PC-9 (cell line): ENCODE results near the gene ASIC4. TPM values are rescaled to one million over a fixed set of nuclear protein-coding genes. Genes with fewer than 3 reads are reported as not detected.

ENCODE experiments used
- BruUV-seq: library from RNA; stranded (reverse); fragments of 400-500 nt; replicated peaks from 2 replicates; lab custom pipeline; 2021; lab: Mats Ljungman, UMichigan
- CTCF ChIA-PET: fragments of 300-600 bp; sonication (Branson Sonifier 250); formaldehyde crosslinking; loops from one replicate; lab custom pipeline; 2022; ENCODE audit warnings: antibody characterized with exemption; lab: Charles Lee
- POLR2A ChIA-PET: fragments of 300-600 bp; sonication (Branson Sonifier 250); formaldehyde crosslinking; loops from one replicate; lab custom pipeline; 2022; ENCODE audit warnings: antibody characterized with exemption; ENCODE audit not compliant: unreplicated experiment; lab: Charles Lee
- DNase-seq, 2 experiments: peaks; one replicate each; pipeline versions ENCODE4 v3.0.0 to v3.0.0-alpha.2; 2015 to 2022; ENCODE audit warnings: mixed read lengths in 1 of 2
- H2AFZ ChIP-seq: fragments of 200-600 bp; sonication (generic); 2 replicates; pipeline ENCODE4 v1.8.1; 2017; ENCODE audit warnings: antibody characterized with exemption
- H3F3A ChIP-seq: fragments of 200-600 bp; sonication (generic); 2 replicates; pipeline ENCODE4 v1.8.1; 2017; ENCODE audit warnings: antibody characterized with exemption, mild to moderate bottlenecking, low read depth; ENCODE audit not compliant: insufficient read depth
- H3K27ac ChIP-seq: fragments of 200-600 bp; sonication (generic); 2 replicates; pipeline ENCODE4 v1.6.1; 2016; ENCODE audit warnings: mixed run types
- H3K27me3 ChIP-seq: fragments of 200-600 bp; sonication (generic); 2 replicates; pipeline ENCODE4 v1.6.1; 2016; ENCODE audit warnings: low read depth, mixed run types; ENCODE audit not compliant: insufficient read depth
- H3K36me3 ChIP-seq: fragments of 200-600 bp; sonication (generic); 2 replicates; pipeline ENCODE4 v1.6.1; 2016; ENCODE audit warnings: low read depth, mixed run types
- H3K4me1 ChIP-seq: fragments of 200-600 bp; sonication (generic); replicated peaks from 2 replicates; pipeline ENCODE4 v1.6.1; 2016; ENCODE audit warnings: mixed run types; ENCODE audit not compliant: insufficient read depth
- H3K4me2 ChIP-seq: fragments of 200-600 bp; sonication (generic); 2 replicates; pipeline ENCODE4 v1.6.1; 2017; ENCODE audit warnings: mixed run types
- H3K4me3 ChIP-seq: fragments of 200-600 bp; sonication (generic); 2 replicates; pipeline ENCODE4 v1.6.1; 2016; ENCODE audit warnings: mixed run types
- H3K79me2 ChIP-seq: fragments of 200-600 bp; sonication (generic); 2 replicates; pipeline ENCODE4 v1.6.1; 2017; ENCODE audit warnings: low read depth, mixed run types
- H3K9me2 ChIP-seq: fragments of 200-600 bp; sonication (generic); 2 replicates; pipeline ENCODE4 v1.8.1; 2017; ENCODE audit warnings: mild to moderate bottlenecking; ENCODE audit not compliant: insufficient read depth
- H3K9me3 ChIP-seq: fragments of 200-600 bp; sonication (generic); 2 replicates; pipeline ENCODE4 v1.8.1; 2016; ENCODE audit warnings: low read depth; ENCODE audit not compliant: insufficient read depth
- H4K20me1 ChIP-seq: fragments of 200-600 bp; sonication (generic); 2 replicates; pipeline ENCODE4 v1.8.1; 2017; ENCODE audit not compliant: insufficient read depth
- CTCF ChIP-seq: fragments of 200-600 bp; sonication (generic); conservative IDR thresholded peaks from 2 replicates; pipeline ENCODE4 v1.6.1; 2017; ENCODE audit warnings: mixed run types, antibody characterized with exemption, mild to moderate bottlenecking, moderate library complexity
- EZH2 ChIP-seq: fragments of 200-600 bp; sonication (generic); IDR thresholded peaks from 2 replicates; pipeline ENCODE4 v1.8.0; 2017; ENCODE audit warnings: antibody characterized with exemption, low read depth
- intact Hi-C: fragments of 100-400 bp; cut with micrococcal nuclease; formaldehyde crosslinking; loops from one replicate; pipeline ENCODE4 v1.10.0; 2022; ENCODE audit not compliant: unreplicated experiment
- total RNA-seq: library from RNA; stranded (reverse); gene quantifications from 2 replicates; pipeline ENCODE4 v1.2.3, GENCODE V29; 2021

ASIC4 gene
- total RNA-seq, 1 experiment from 2014 or later = 0.22 TPM

- BruUV-seq = no TSS peak
- Histone ChIP-seq H3K36me3 (no peaks in the 10 kb centered on the region), H3K27ac (no peak overlapping the region), H3F3A (peaks cover 13% of the 10 kb centered on the region), H3K9me2 (no peaks in the 10 kb centered on the region), H3K4me3 (no peak overlapping the region), H3K9me3 (no peaks in the 10 kb centered on the region), H3K27me3 (no peaks in the 10 kb centered on the region), H3K4me1 (peaks cover 19% of the 10 kb centered on the region), H3K79me2 (peaks cover 13% of the 10 kb centered on the region), H4K20me1 (no peaks in the 10 kb centered on the region), H2AFZ (no peak overlapping the region), H3K4me2 (no peak overlapping the region)
- DNase-seq = no peak
- CTCF ChIA-PET = no interaction called here
- TF ChIP-seq CTCF (no peak), EZH2 (no peak)
- POLR2A ChIA-PET = no interaction called here
- intact Hi-C loops = no loop called here
These were observed 51.1 kb downstream of the ASIC4 start for GRCh38 chr2:219565130-219566080.

GRCh38 chr2:219566640-219567039, 52.4 kb downstream of the ASIC4 start:
- no peaks in the 10 kb centered on the region for H3K9me2 ChIP-seq
- ChIA-PET CTCF (interaction anchor here (0.6 kb wide), 1 partner anchor 1869 kb away, joined by 10 read pairs; no protein-coding TSS in a partner anchor), POLR2A (no interaction called here)
- intact Hi-C loops = no loop called here
- no peak for DNase-seq
- peaks cover 20% of the 10 kb centered on the region for H3K4me1 ChIP-seq
- no peaks in the 10 kb centered on the region for H4K20me1 ChIP-seq
- no peak overlapping the region for H2AFZ ChIP-seq
- no peak overlapping the region for H3K4me2 ChIP-seq
- no peaks in the 10 kb centered on the region for H3K27me3 ChIP-seq
- no peak overlapping the region for H3K4me3 ChIP-seq
- no peaks in the 10 kb centered on the region for H3K36me3 ChIP-seq
- BruUV-seq = no TSS peak
- H3K79me2 ChIP-seq = peaks cover 13% of the 10 kb centered on the region
- H3K27ac ChIP-seq = no peak overlapping the region
- H3K9me3 ChIP-seq = no peaks in the 10 kb centered on the region
- TF ChIP-seq EZH2 (no peak), CTCF (no peak)
- peaks cover 13% of the 10 kb centered on the region for H3F3A ChIP-seq

- Histone ChIP-seq H3K27me3 (no peaks in the 10 kb centered on the region), H2AFZ (no peak overlapping the region), H3K79me2 (peaks cover 13% of the 10 kb centered on the region), H3K4me3 (no peak overlapping the region), H3K27ac (no peak overlapping the region), H3K9me3 (no peaks in the 10 kb centered on the region), H3K9me2 (no peaks in the 10 kb centered on the region), H3F3A (peaks cover 13% of the 10 kb centered on the region), H3K36me3 (no peaks in the 10 kb centered on the region), H4K20me1 (no peaks in the 10 kb centered on the region), H3K4me2 (no peak overlapping the region), H3K4me1 (peaks cover 25% of the 10 kb centered on the region)
- ChIA-PET CTCF (no interaction called here), POLR2A (no interaction called here)
- TF ChIP-seq EZH2 = no peak
- TF ChIP-seq CTCF = no peak
- intact Hi-C loops = no loop called here
- DNase-seq = no peak
- no TSS peak for BruUV-seq
These were observed 52.8 kb downstream of the ASIC4 start for GRCh38 chr2:219567131-219567530.
